Stimulated activated CD4-positive, alpha-beta T cell treated with anti-CD3 and anti-CD28 coated beads, Interleukin-15, amount 100 ng/mL, for 1 hour (primary cell): Measurements from ENCODE around the gene ZNF653.
"Not testable (repeated sequence)": the region's sequence is repeated elsewhere in the genome, so short reads cannot be mapped to it uniquely, and the experiment has no call there.

ENCODE experiments used
- DNase-seq, 2 donors: peaks; one replicate each; pipeline ENCODE4 v3.0.0-alpha.2; 2020; ENCODE audit warnings: low read depth in 1 of 2, low spot score in 1 of 2

Gene ZNF653

DNA sequence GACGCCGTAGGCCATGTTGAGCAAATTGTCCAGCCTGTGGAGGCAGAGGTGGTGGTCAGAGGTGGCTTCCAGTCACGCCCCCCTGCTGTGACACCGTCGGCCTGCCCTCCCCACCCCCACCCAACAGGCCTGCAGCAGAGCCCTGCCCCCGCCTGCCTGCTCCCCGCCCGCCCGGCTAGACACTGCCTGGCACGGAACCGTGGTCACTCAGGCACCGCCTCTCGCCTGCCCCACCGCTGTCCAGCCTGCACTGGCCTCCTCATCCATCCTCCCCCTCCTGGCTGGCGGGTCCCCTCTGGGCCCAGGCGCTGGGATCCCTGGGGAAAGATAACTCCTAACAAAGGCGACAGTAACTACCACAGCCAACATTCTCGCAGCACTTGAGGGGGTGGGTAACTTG lies 48.5 kb downstream of the ZNF653 start:
- DNase-seq = no peak

DNA sequence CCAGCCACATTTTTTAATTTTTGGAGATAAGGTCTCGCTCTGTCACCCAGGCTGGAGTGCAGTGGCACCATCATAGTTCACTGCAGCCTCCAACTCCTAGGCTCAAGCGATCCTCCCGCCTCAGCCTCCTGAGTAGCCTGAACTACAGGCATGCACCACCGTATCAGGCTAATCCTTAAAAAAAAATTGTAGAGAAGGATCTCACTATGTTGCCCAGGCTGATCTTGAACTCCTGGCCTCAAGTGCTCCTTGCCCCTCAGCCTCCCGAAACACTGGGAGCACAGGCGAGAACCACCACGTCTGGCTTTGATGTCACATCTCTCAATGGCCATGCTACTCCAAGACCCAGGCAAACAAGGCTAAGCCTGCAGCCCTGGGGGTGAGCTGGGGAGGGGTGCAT lies 49.0 kb downstream of the ZNF653 start:
- DNase-seq = no peak

DNA sequence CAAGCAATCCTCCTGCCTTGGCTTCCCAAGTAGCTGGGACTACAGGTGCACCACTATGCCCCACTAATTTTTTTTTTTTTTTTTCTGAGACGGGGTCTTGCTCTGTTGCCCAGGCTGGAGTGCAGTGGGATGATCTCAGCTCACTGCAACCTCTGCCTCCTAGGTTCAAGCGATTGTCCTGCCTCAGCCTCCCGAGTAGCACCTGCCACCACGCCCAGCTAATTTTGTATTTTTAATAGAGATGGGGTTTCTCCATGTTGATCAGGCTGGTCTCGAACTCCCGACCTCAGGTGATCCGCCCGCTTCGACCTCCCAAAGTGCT lies 50.4 kb downstream of the ZNF653 start:
- not testable (repeated sequence) for DNase-seq

DNA sequence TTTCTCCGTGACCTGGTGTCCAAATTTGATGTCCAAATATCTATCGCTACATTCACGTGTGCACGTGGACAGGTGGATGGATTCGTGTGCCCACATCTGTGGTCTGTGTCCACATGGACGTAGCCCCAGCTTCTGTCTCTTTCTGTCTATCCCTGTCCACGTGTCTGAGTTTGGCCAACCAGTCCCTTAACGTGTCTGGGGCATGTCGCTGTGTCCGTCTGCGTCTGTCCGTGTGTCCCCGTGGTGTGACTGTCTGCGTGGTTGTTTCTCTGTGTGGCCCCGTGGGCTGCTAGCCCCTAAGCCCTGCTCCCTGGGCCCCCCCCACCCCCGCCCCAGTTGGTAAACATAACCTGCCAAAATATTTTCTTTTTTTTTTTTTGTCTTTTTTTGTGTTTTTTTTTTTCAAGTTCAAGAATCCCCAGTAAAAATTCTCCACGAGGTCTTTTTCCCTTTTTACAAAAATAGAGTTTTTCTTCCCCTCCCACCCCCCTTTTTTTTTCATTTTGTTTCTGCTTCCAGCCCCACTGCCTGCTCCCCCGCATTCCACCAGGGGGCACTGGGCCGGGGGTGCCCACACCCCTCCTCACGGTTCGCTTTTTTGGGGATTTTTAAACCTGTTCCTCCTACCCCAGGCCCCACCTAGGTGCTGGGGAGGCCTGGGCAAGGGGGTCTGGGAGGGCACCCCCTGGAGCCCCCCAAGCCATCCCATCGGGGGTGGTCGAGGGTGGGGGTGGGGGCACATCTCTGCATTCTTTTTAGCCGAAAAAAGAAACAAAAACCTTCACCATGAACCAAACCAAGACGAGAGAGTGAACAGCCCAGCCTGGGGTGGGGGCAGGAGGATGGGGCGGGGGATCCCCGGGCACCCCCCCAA lies 51.9 kb downstream of the ZNF653 start:
- no peak for DNase-seq

DNA sequence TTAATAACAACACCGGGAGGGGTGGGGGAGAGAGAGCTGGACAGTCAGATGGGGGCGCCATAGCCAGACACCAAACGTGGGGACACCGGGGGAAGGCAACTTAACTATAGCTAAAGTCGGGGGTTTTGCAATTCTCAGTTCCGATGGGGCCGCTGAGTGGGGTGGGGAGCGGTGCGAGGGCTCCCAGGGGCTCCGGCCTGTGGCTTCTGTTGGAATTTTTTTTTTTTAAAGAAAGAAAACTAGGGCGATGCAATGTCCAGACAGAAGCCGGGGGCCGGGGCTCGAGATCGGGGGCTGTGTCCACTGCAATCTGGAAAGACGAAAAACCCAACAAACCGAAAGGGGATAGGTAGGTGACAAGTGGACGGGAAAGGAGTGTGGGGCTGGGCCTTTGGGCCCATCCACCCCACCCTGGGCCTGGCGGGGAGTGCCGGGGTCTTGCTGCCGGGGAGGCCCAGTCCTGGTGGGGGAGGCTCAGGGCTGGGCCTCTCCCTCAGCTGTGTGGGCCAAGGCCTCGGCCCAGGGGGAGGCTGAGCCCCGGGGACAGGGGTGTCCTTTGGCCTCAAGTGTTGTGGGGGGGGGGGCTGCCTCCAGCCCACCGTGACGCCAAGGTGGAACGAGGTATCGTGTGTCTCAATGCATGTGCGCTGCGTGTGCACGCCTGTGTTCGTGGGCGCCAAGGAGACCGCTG lies 52.9 kb downstream of the ZNF653 start:
- DNase-seq = no peak

DNA sequence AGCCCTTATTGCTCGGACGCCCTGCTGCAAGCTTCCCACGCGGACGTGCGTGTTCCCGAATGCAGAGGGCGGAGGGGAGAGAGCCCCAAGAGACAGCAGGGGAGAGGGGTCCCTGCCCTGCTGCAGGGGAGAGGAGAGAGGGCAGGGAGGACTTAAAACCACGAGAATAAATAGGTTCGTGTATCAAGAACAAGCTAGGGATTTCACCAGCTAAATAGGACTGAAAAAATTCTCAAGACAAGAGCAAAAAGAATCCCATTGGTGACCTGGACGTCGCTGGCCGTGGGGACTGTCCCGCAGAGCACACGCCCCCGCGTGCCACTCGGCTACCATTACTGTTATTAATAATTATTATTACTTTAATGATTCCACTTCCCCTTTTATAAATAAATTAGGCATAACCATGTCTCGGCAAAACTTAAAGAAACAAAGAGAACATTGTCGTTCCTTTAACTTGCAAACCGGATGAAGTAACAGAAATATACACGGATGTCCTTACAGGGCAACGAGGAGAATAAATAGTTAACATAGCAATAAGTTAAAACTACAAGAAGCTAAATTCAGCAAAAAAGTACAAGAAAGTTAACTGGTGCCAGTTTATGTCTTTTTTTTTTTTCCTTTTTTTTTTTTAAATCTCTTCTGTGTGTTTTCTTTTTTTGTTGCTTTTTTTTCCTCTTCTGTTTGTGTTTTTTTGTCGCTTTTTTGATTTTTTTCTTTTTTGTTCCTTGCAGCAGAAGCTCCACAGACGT lies 53.6 kb downstream of the ZNF653 start:
- DNase-seq = no peak

DNA sequence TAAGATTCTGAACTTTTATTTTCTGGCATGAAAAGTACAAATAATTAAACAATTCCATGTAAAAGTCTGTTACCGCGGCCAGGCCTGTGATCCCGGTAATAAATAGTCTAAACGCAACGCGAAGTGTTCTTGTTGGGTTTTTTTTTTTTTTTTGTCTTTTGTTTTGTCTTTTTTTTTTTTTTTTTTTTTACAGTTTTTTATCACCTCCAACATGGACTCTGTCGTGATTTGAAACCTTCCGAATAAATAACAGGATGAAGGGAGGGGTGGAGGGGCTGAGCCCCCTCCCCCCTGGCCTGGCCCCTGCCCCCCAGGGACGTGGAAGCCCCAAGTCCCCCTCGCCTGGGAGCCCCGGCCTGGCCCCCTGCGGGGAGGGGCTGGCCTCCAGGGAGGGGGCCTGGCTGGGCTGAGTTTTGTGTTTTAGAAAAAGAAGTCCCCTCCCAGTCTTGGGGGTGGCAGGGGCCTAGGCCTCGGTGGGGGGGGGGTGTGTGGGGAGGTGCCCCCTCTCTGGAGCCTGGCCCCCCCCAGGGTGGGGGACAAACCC lies 54.2 kb downstream of the ZNF653 start:
- no peak for DNase-seq

DNA sequence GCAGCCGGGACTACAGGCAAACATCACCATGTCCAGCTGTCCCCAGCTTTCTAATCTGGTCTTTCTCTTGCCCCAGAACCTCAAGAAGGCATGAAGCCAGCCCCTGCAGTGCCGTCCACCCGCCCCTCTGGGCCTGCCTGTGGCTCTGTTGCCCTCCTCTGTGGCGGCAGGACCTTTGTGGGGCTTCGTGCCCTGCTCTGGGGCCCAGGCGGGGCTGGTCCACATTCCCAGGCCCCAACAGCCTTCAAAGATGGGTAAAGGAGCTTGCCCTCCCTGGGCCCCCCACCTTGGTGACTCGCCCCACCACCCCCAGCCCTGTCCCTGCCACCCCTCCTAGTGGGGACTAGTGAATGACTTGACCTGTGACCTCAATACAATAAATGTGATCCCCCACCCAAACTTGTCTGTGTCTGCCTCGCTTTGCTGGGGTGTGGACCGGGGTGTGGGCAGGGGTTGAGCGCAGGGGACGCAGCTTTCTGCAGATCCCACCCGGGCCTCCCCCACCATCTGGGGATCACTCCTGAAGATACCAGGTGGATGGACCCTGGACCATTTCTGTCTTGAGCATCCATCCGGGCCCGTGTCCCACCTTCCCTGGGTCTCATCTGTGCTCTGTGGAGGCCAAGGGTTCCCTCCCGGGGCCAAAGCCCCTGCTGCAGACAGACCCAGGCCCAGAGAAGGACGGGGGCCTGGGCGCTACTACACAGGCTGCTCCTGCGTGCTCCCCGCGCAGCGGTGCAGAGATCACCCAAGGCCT lies 54.9 kb downstream of the ZNF653 start:
- no peak for DNase-seq

DNA sequence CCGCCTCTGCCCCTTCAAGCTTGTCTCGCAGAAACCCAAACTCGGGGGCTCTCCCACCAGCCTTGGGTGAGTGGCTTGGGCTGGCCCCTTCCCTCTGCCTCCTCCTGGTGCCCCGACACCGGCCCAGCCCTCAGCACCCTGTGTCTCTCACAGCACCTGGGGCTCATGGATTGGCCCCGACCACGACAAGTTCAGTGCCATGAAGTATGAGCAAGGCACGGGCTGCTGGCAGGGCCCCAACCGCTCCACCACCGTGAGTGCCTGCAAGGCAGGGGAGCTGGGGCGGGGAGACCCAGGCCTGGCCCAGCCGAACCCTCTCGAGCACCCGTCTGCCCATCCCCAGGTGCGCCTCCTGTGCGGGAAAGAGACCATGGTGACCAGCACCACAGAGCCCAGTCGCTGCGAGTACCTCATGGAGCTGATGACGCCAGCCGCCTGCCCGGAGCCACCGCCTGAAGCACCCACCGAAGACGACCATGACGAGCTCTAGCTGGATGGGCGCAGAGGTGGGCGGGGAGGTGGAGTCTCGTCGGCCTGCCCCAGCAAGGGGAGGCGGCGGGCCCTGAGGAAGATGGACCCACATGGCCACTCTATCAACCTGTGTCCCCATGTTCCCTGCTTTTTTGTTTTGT lies 56.6 kb downstream of the ZNF653 start:
- DNase-seq = no peak

DNA sequence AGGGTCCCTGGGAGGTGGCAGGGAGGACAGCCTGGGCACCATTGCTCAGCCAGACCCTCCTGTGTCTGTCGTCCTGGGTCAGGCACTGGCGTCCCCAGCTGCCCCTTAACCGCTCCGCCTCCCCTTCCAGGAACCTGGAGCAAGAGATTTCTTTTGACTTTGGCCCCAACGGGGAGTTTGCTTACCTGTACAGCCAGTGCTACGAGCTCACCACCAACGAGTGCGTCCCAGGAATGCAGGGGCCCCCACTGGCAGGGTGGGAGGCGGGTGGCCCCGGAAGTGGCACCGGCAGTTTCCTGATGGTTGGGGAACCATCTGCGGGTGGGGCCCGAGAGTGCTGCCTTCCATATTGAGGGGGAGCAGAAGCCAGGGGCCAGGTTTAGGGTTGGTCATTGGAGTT lies 57.2 kb downstream of the ZNF653 start:
- no peak for DNase-seq

DNA sequence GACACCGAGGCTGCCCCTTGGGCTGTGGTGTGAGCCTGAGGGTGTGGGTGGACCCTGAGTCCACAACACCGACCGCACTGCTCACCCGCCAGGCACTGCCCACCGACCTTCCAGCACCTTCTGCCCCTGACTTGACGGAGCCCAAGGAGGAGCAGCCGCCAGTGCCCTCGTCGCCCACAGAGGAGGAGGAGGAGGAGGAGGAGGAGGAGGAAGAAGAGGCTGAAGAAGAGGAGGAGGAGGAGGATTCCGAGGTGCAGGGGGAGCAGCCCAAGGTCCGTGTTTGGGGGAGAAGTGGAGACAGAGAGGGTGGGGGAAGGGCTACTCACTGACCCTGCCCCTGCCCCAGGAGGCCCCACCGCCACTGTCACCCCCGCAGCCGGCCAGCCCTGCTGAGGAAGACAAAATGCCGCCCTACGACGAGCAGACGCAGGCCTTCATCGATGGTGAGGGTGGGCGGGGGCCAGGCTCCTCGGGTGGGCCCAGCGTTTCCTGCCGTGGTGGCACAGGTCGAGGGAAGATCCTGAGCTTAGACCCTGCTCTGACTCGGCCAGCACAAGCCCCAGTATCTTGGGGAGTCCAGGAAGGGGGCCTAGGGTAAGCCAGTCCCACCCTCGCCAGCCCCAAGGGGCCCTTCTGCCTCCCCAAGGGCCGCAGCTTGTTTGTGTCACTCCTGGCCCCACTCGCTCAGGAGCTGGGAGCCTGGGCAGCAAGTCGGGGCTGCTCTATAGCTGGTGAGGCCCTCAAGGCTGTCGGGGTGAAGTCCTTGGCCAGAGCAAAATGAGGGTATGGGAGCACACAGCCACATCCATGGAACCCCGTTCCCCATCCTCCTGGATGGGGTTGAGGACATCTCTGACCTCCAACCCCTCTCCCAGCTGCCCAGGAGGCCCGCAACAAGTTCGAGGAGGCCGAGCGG lies 58.0 kb downstream of the ZNF653 start:
- no peak for DNase-seq

DNA sequence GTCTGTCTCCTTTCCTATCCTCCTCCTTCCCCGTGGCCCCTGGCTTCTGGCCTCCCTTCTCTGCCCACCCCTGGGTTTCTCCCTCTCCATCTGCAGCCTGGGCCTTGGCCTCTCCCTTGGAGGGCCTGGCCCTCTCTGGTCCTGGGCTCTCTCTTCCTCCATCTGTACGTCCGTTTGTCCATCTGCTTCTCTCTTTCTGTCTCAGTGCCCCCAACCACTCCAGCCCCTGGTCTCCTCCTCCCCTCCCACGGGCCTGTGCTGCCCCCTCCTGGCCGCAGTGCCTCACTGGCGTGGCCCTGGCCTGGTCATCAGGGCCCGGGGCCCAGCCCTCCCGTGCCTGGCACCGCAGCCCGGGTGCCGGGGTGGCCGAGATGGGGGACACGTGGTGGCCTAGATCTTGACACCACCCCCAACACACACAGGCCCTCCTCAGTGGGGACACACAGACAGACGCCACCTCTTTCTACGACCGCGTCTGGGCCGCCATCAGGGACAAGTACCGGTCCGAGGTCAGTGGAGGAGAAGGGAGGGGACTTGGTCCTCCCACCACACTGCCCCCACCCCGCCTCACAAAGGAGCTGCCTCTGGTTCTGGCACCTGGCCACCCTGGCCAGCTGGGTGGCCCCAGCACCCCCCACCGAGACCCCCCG lies 58.9 kb downstream of the ZNF653 start:
- DNase-seq = peak; percentile 14 to 39

DNA sequence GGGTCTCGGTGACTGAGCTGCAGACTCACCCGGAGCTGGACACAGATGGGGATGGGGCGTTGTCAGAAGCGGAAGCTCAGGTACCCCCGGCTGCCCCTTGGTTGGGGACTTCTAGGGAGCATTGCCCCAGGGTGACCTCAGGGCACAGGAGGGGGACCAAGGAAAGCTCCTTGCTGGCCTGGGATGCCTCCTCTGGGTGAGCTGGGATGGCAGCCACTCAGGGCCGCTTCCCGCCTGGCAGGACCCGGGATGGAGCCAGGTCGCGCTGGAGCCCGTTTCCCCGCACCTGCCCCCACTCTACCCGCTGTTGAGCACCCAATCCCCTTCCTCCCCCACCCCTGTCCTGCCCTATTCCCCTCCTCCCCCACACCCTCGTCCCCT lies 59.4 kb downstream of the ZNF653 start:
- no peak for DNase-seq

DNA sequence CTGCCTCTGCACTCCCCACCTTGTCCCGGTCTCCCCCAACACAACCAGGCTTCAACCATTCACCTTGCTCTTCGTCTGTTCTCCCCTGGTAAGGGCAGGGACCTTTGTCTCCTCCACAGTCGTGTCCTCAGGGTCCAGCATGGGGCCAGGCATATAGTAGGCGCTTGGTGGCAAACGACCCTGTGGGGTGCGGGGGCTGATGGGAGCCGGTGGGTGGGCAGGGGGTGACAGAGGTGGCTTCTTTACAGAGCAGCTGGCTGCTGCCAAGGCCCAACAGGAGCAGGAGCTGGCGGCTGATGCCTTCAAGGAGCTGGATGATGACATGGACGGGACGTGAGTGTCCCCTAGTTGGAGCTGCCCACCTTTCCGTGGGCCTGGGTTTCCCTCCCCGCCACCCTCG lies 60.5 kb downstream of the ZNF653 start:
- DNase-seq = no peak

DNA sequence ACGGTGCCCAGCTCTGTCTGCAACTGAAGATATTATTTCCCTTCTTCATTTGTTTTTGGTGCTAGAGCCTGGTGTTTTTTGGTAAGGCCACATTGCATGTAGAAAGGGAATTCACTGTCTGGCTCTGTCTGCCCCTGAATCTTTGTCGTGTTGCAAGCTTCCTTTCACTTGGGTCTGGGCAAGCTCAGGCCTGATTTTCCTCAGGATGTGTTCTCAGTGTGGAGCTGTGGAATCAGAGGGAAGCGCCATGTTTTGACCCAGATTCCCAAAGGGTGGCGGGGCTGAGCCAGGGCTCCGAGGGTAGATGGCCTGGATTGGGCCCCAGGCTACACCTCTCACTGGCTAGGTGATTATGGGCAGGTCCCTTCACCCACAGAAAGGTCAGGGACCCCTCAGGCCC lies 61.6 kb downstream of the ZNF653 start:
- DNase-seq = no peak

DNA sequence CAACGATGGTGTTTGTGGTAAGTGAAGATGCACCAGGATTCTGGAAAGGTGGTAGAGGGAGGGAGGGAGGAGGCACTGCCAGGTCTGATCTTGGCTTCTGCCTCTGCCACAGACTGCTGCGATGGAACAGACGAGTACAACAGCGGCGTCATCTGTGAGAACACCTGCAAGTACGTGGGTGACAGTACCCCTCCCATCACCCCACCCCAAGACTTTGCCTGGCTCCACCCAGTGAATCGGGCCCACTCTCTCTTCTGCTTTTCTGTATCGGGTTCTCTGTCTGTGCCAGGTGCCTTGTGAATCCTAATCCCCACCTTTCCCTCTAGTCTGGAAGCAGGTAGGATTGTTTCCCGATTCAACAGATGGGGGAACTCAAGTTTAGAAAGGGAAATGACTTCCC lies 67.7 kb downstream of the ZNF653 start:
- DNase-seq = no peak

DNA sequence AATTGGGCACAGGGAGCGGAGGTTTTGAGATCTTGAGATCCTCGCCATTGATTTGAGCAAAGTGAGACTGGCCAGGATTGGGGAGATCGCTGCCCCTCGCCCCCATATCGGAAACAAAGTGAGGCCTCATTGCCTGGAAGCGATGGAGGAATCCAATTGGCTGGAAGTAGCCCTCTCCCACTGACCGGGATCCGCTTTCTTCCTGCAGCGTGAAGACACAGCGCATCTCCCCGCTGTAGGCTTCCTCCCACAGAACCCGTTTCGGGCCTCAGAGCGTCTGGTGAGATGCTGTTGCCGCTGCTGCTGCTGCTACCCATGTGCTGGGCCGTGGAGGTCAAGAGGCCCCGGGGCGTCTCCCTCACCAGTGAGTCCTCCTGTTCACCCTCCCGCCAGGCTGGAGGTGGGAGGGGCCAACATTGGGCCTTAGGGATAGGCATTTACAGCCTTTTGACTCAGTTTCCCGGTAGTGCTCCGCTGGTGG lies 69.8 kb downstream of the ZNF653 start:
- DNase-seq = no peak

DNA sequence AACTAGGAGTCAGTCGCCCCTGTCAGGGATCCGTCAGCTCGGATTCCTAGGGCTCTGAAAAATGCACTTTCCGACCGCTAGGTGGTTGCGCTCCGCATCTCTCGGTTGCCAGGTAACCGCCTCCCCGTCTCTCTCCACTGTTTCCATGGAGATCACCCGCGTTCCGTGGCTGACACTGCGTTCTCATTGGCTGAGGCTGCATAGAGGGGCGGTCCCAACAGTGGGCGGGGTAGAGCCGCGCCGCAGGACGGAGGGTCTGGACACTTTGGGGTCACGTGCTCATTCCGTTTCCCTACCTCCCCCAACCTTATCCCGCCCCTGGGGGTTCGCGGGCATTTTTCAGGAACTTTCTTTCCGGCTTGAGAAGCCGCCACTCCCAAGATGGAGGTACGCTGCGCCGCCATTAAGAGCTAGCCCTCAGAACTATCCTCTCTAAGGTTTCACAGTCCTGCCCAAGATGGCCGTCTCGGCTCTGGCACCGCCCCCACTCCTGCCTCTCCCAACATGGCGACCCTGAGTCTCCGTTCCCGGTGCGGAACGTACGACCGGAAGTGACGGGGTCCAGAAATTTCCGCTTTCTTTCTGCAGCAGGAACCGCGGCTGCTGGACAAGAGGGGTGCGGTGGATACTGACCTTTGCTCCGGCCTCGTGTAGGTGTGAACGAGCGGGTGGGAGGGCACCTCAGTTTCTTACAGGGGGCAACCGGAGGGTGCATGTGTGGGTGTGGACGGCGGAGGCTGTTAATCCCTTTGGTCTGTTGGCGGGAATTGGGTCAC lies 70.4 kb downstream of the ZNF653 start, which contains the start of the genes ODAD3 and PRKCSH:
Gene ODAD3 (minus strand): TSS at position 65 of the 776 bp plus-strand sequence. CDS start 105 bp downstream, outside the sequence.
Gene PRKCSH (plus strand): TSS at position 579 of the 776 bp plus-strand sequence. CDS start 483 bp downstream, outside the sequence.
- peak; percentile 95 for DNase-seq
